Stimulated activated CD8-positive, alpha-beta memory T cell treated with anti-CD3 and anti-CD28 coated beads, Interleukin-15, amount 100 ng/mL, for 48 hours (primary cell): ENCODE results near the gene ABCG2.

Experiments
- DNase-seq, 2 donors: peaks; one replicate each; pipeline ENCODE4 v3.0.0-alpha.2; 2020; ENCODE audit warnings: low read depth in 2 of 2

ABCG2 gene

DNA sequence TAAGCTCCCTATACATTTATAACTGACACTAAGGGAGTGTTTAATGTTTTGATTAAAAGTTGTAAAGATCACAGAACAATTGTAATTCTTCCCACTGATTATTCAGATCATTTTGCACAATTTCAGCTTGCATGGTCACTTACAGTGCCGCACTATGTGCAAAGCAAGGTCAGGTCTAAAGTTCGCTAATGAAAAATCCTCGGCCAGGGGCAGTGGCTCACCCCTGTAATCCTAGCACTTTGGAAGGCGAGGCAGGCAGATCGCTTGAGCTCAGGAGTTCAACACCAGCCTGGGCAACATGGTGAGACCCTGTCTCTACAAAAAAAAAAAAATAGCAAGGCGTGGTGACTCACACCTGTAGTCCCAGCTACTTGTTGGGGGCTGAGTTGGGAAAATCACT, 94.0 kb downstream of the ABCG2 start:
- DNase-seq = no peak

GRCh38 chr4:88063634-88064296, 94.7 kb downstream of the ABCG2 start:
- no peak for DNase-seq

DNA sequence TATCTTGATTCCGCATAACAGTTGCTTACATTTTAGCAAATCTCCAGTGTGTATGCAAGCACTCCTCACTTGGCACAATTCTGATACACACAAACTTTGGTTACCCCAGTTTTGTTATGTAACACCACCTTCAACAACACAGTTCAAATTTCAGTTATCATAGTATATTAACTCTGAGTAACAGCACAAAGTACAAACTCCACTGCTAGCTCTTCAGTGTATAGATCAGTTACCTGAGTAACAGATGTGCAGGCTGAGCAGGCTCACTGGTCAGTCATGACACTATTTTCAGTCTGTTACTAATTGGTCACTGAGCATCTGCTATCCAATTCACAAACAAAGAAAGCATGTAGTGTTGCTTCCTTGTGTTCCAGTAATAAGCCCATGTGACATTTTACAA, 95.6 kb downstream of the ABCG2 start:
- DNase-seq = no peak

GRCh38 chr4:88062311-88062710, 96.1 kb downstream of the ABCG2 start:
- DNase-seq = no peak

- DNase-seq = no peak
These were observed 98.0 kb downstream of the ABCG2 start for GRCh38 chr4:88060431-88060830.

DNA sequence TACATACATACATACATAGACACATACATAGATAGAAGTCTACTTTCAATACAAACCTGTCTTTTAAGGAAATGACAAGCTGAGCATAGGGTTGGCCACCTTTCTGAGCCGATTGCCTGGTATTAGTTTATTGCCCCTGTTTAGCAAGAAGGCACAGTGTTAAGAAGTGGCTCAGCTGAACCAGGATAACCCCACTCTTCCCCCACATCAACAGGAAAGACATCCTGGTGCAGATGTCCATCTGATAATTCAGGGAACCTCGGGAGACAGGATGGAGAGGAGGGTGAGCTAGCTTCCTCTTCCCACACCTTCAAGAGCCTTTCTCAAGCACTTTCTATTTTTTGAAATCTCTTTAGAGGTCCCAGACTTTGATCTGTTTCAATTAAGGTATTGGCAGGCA, 98.7 kb downstream of the ABCG2 start:
- DNase-seq = no peak

DNA sequence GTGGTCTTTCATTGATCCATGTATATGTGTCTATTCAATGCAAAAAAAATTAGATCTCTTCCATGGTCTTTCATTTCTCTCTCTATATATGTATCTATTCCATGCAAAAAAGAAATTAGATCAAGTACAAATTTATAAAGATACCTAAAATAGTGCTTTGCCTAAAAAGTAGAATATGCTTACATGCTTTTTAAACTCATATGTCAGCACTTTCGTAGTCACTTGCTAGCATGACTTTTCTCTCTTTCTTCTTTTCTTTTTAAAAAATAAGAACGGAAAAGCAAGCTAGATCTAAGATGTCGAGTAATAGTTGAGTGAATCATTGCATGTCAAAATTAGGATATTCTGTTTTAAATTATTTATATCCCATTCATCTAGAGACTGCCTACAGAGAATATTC, 100.1 kb downstream of the ABCG2 start:
- DNase-seq = no peak

DNA sequence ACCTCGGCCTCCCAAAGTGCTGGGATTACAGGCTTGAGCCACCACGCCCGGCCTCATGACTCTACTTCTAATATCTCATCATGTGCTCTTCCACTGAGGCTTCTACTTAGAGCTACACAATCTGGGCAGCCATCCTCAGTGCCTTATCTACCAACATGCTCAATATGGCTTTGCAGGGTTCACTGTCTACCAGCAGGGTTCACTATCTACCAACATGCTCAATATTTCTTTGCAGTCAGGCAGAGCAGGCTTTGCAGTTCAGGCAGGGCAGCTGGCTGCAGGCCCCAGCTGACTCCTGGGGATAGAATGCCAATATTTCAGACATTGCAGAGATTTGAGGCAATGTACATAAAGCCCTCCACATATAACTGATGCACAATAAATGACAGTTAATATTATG, 103.5 kb downstream of the ABCG2 start:
- no peak for DNase-seq

- no peak for DNase-seq
These were observed 104.2 kb downstream of the ABCG2 start for GRCh38 chr4:88054229-88054628.

GRCh38 chr4:88045021-88045420, 113.4 kb downstream of the ABCG2 start:
- no peak for DNase-seq

DNA sequence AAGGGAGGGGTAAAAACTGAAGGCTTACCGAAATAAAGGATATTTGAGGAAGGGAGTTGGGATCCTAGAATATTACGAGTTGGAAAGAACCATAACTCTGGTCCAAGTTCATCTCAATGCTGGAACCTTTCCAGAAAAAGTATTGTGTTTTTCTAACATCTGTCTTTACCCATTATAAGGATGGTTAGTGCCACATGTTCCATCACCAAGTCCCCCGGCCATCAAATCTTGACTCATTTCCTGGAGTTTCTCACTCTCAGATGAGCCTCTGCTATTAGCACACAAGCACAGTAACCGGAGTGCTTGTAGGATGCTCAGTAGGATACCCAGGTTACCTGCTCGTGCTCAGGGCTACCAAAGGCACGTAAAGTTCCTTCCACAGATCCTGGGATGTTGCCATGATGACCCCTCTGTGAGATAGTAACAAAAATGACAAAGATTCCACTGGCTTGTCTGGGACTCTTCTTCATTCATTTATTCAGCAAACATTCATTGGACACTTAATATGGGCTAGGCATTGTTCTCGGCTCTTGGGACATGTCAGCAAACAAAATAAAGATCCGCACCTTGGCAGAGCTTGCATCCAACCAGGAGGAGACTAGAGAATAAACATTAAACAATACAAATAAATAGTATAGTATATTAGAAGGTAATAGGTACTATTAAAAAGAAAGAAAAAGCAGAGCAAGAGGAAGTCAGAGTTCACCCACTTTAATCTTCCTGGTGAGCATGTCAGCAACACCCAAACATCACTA, 114.7 kb downstream of the ABCG2 start:
- DNase-seq = no peak

GRCh38 chr4:88043001-88043400, 115.4 kb downstream of the ABCG2 start:
- DNase-seq = no peak

DNA sequence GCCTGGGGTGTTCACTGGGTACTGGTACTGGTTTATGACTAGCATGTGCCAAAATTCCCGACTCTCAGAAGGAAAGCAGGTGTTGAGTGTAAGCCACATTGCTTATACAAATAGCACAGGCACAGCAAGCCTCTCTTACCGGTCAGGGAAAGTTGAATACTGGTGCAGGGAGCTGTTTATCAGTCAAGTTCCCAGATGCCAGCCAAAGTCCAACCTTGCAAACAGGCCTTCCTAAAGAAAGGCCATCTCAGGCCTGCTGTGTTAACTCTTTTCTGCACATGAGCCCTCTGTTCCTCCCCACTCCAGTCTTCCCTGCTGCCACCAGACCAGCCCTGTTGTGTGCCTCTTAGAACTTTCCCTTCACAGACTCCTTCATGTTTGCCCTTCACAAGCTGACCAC, 116.8 kb downstream of the ABCG2 start:
- DNase-seq = no peak

GRCh38 chr4:88040707-88041106, 117.7 kb downstream of the ABCG2 start:
- no peak for DNase-seq
